ENCODE measurements around the gene ISCA2. TPM values are rescaled to one million over a fixed set of nuclear protein-coding genes. Genes with fewer than 3 reads are reported as not detected.

ISCA2 gene
- polyA plus RNA-seq, 3 donors from 2014 or later, result 46.2 to 58.1 (median 55.0) TPM

- Mint-ChIP-seq H3K36me3 (peaks cover 0 to 9% (median 5%) of the 10 kb centered on the region in 3 donors), H3K9me3 (no peaks in the 10 kb centered on the region), H3K27ac (no peak overlapping the region), H3K27me3 (ENCODE audit: low read depth in 3 of 3) (peaks cover 0 to 3% (median 2%) of the 10 kb centered on the region in 3 donors), H3K4me1 (no peaks in the 10 kb centered on the region), H3K4me3 (no peak overlapping the region)
- no peak for DNase-seq
These were observed 12.9 kb downstream of the ISCA2 start for GRCh38 chr14:74506411-74506851.

GRCh38 chr14:74507085-74507484, 13.5 kb downstream of the ISCA2 start:
- H3K4me3 Mint-ChIP-seq, result no peak overlapping the region
- H3K36me3 Mint-ChIP-seq, result peaks cover 0 to 8% (median 5%) of the 10 kb centered on the region in 3 donors
- H3K4me1 Mint-ChIP-seq, result no peaks in the 10 kb centered on the region
- H3K27ac Mint-ChIP-seq, result no peak overlapping the region
- no peak for DNase-seq
- no peaks in the 10 kb centered on the region for H3K9me3 Mint-ChIP-seq
- H3K27me3 Mint-ChIP-seq (ENCODE audit: low read depth in 3 of 3), result peaks cover 0 to 3% (median 2%) of the 10 kb centered on the region in 3 donors

DNA sequence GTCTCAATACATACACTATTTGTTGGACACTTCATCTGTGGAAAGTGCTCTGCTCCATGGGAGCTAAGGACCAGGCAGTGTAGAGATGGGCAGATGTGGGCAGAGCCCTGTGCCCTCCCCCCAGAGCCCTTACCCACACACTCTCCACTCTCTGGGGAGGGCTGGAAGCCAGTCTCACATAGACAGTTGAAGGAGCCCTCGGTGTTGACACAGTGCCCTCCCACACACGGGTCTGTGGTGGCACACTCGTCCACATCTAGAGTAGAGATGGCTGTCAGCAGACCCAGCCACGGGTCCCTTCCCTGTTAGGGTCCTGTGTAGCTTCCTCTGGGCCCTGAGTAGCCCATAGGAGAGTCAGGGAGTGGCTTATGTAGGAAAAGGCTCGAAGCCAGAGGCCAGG, 14.3 kb downstream of the ISCA2 start:
- Mint-ChIP-seq H3K4me3 (no peak overlapping the region), H3K27ac (peak overlapping the region in 1 of 6 donors; percentile 47), H3K27me3 (ENCODE audit: low read depth in 3 of 3) (peaks cover 0 to 5% (median 3%) of the 10 kb centered on the region in 3 donors), H3K9me3 (no peaks in the 10 kb centered on the region), H3K36me3 (peaks cover 0 to 5% (median 4%) of the 10 kb centered on the region in 3 donors), H3K4me1 (no peaks in the 10 kb centered on the region)
- no peak for DNase-seq

DNA sequence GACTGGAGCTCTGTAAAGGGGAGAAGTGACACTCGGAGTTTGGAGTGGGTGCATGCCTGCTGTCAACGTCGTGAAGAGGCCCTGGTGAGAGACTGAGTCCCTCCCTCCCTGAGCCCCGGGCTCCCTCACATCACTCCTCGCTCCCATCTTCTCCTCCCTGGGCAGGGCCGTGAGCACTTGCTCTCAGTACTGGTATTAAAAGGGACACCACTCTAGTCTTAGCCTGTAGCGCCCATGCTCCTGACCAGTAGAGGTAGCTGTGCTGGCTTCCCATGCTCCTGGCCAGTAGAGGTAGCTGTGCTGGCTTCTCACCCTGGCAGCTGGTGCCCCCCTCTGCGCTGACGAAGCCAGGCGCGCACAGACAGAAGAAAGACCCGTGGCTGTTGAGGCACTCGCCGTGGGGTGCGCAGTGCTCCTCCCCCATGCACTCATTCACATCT, 14.7 kb downstream of the ISCA2 start:
- Mint-ChIP-seq H3K27ac (no peak overlapping the region), H3K9me3 (no peaks in the 10 kb centered on the region), H3K27me3 (ENCODE audit: low read depth in 3 of 3) (peaks cover 0 to 6% (median 3%) of the 10 kb centered on the region in 3 donors), H3K4me3 (no peak overlapping the region), H3K36me3 (peaks cover 0 to 5% (median 4%) of the 10 kb centered on the region in 3 donors), H3K4me1 (no peaks in the 10 kb centered on the region)
- no peak for DNase-seq

DNA sequence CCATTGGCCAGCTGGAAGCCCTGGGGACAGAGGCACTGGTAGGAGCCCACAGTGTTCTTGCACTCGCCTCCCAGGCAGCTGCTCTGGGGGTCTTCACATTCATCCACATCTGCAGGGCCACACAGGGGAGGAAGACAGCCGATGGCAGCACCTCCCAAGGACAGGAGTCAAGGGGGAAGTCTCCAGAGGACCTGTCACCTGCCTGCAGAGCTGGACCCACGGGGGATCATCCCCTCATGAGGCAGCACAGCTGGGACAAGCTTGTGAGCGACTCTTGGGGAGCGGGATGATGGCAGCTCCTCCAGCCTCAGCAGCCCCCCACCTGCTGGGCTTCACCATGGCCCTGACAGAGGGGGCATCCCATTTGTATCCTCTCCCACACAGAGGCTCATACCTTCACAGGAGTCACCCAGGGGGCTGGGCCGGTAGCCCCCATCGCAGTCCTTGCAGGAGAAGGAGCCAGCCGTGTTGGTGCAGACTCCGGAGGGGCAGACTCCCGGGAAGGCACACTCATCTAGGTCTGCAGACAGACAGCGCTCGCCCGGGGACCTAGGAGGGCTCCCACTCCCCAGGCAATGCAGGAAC, 15.4 kb downstream of the ISCA2 start:
- H3K27ac Mint-ChIP-seq, result no peak overlapping the region
- peaks cover 0 to 2% of the 10 kb centered on the region in 2 donors for H3K4me1 Mint-ChIP-seq
- peaks cover 0 to 7% (median 3%) of the 10 kb centered on the region in 3 donors for H3K27me3 Mint-ChIP-seq (ENCODE audit: low read depth in 3 of 3)
- no peak for DNase-seq
- H3K36me3 Mint-ChIP-seq, result peaks cover 0 to 5% (median 4%) of the 10 kb centered on the region in 3 donors
- H3K4me3 Mint-ChIP-seq, result no peak overlapping the region
- no peaks in the 10 kb centered on the region for H3K9me3 Mint-ChIP-seq

DNA sequence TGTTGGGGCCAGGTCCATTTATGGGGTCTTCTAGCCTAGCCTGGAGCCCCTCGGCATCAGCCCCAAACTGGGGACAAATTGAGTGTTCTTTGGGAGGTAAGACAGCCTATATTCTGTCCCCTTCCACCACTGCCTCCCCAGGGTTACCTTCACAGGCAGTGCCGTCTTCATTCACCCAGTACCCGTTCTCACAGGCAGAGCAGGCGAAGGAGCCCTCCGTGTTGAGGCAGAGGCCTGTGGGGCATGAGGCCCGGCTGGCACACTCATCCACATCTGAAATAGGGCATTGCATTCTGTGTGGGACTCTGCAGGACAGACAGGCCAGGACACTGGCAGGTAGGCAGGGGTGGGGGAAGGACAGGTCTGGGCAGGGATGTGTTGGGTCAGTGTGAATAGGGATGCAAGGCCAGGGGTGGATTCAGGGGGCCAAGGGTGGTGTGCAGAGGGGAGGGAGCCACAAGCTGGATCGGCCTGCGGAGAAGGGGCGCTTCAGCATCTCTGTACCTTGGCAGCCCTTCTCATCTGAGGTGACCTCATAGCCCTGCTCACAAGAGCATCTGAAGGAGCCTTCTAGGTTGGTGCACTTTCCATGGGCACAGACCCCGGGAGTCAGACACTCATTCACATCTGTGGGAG, 16.1 kb downstream of the ISCA2 start:
- peaks cover 0 to 7% (median 3%) of the 10 kb centered on the region in 3 donors for H3K27me3 Mint-ChIP-seq (ENCODE audit: low read depth in 3 of 3)
- no peaks in the 10 kb centered on the region for H3K9me3 Mint-ChIP-seq
- DNase-seq, result no peak
- H3K36me3 Mint-ChIP-seq, result peaks cover 0 to 5% (median 4%) of the 10 kb centered on the region in 3 donors
- peaks cover 4 to 10% of the 10 kb centered on the region in 2 donors for H3K4me1 Mint-ChIP-seq
- H3K4me3 Mint-ChIP-seq, result no peak overlapping the region
- no peak overlapping the region for H3K27ac Mint-ChIP-seq

DNA sequence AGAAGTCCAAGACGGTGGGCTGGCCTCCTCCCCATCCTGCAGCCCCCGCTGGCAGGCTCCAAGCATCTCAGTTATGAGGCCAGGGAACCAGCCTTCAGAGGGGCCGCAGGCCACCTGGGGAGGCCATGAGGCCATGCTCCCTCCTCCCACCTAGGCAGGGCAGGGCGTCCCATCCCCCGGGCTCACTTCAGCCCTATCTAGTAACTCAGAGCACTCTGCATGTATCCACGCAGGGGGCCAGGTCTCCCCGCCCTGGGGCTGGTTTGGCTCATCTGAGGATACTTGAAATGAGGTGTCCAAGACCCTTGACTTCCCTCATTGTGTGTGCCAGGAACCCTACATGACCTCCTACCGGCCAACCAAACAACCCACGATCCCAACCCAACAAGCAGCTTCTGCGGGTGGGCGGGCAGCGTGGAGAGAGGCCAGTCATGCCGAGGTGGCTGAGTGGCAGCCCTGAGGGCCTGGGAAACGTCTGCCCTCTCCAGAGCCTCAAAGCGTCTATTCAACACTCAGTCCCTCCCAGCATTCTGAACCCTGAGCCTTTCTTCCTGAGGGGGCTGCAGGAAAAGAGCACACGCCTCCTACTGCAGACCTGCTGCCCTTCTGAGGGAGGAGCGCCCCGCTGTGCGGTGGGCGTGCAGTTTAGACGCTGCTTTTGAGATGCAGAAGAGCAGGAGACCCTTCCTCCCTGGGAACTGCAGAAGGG, 16.8 kb downstream of the ISCA2 start:
- Mint-ChIP-seq H3K4me1 (peaks cover 6 to 12% of the 10 kb centered on the region in 2 donors), H3K4me3 (no peak overlapping the region), H3K9me3 (no peaks in the 10 kb centered on the region), H3K27ac (no peak overlapping the region), H3K27me3 (ENCODE audit: low read depth in 3 of 3) (peaks cover 0 to 7% (median 6%) of the 10 kb centered on the region in 3 donors), H3K36me3 (peaks cover 0 to 5% (median 4%) of the 10 kb centered on the region in 3 donors)
- no peak for DNase-seq

- Mint-ChIP-seq H3K27me3 (ENCODE audit: low read depth in 3 of 3) (peaks cover 0 to 7% (median 6%) of the 10 kb centered on the region in 3 donors), H3K36me3 (peaks cover 0 to 5% (median 4%) of the 10 kb centered on the region in 3 donors), H3K4me1 (peaks cover 6 to 12% of the 10 kb centered on the region in 2 donors), H3K27ac (no peak overlapping the region), H3K4me3 (no peak overlapping the region), H3K9me3 (no peaks in the 10 kb centered on the region)
- no peak for DNase-seq
These were observed 17.4 kb downstream of the ISCA2 start for GRCh38 chr14:74510959-74511409.

DNA sequence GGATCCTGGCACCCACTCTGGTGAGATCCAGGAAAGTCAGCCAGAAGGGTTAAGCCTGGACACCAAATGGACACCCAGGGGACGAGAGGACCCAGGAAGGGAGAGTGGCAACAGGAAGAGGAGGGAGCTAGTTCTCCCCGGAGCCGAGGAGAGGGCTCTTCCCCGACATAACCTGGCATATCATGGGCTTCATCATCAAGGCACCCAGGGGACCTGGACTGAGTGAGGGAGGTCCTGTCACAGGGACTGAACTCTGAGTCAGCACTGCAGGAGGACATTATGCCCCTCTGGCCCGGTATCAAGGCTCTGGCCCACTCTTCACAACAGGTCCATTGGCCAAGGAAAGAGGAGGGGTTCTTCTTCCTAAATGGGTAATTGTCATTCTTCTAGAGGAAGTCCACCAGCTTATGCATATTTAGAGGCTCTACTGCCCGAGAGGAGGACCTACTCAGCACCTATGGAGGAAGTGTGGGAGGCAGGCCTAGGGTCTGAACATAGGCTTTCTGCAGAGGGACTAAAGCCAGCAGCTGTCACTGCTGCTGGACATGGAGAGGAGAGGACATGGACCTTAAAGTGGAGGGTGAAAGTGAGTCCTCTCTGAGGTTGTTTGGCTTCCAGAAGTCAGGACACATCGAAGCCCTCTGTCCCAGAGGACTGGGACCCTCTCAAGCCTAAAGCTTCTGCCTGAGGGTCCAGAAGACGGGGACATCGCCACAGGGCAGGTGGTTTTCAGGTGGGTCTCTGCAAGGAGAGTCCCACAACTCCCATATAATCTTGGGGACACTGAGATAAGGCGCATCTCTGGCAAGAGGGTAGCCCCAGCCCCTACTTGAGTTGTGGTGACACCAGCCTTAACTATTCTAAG, 18.6 kb downstream of the ISCA2 start:
- DNase-seq, result no peak
- H3K27me3 Mint-ChIP-seq (ENCODE audit: low read depth in 3 of 3), result peaks cover 0 to 7% (median 6%) of the 10 kb centered on the region in 3 donors
- peaks cover 0 to 5% (median 4%) of the 10 kb centered on the region in 3 donors for H3K36me3 Mint-ChIP-seq
- no peaks in the 10 kb centered on the region for H3K9me3 Mint-ChIP-seq
- peaks cover 6 to 12% of the 10 kb centered on the region in 2 donors for H3K4me1 Mint-ChIP-seq
- H3K4me3 Mint-ChIP-seq, result no peak overlapping the region
- H3K27ac Mint-ChIP-seq, result no peak overlapping the region

- peaks cover 6 to 12% of the 10 kb centered on the region in 2 donors for H3K4me1 Mint-ChIP-seq
- H3K27ac Mint-ChIP-seq, result peak overlapping the region in 1 of 6 donors; percentile 37
- H3K36me3 Mint-ChIP-seq, result peaks cover 0 to 10% (median 0%) of the 10 kb centered on the region in 3 donors
- no peak for DNase-seq
- H3K9me3 Mint-ChIP-seq, result no peaks in the 10 kb centered on the region
- peaks cover 0 to 7% (median 5%) of the 10 kb centered on the region in 3 donors for H3K27me3 Mint-ChIP-seq (ENCODE audit: low read depth in 3 of 3)
- peak overlapping the region in 1 of 5 donors; percentile 48 for H3K4me3 Mint-ChIP-seq
These were observed 20.9 kb downstream of the ISCA2 start for GRCh38 chr14:74514471-74514941.

DNA sequence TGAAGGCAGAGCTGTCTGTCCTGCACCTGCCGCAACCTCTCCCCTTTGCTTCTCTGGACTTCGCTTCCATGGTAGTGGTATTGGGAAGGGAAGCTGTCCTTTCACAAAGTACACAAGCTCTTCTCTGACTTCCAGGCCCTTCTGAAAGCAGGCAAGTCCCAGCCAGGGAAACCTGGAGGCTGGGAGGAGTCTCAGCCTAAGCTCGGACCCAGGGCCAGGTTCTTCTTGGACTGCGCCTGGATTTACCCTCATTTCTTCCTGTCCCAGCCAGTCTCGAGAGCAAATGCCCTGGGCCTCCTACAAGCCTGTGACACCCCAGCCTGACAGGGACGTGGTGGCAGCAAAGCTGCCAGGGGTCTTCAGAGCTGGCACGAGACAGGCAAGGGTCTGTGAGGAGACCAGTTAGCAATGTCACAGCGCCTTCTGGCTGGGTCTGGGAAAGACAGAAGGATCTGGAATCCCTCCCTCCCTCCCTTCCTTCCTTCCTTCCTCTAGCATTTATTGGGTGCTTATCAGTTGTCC, 22.4 kb downstream of the ISCA2 start:
- peaks cover 6 to 12% of the 10 kb centered on the region in 2 donors for H3K4me1 Mint-ChIP-seq
- peaks cover 0 to 10% (median 0%) of the 10 kb centered on the region in 3 donors for H3K36me3 Mint-ChIP-seq
- H3K4me3 Mint-ChIP-seq, result no peak overlapping the region
- no peaks in the 10 kb centered on the region for H3K9me3 Mint-ChIP-seq
- DNase-seq, result no peak
- peaks cover 0 to 7% (median 7%) of the 10 kb centered on the region in 3 donors for H3K27me3 Mint-ChIP-seq (ENCODE audit: low read depth in 3 of 3)
- no peak overlapping the region for H3K27ac Mint-ChIP-seq

DNA sequence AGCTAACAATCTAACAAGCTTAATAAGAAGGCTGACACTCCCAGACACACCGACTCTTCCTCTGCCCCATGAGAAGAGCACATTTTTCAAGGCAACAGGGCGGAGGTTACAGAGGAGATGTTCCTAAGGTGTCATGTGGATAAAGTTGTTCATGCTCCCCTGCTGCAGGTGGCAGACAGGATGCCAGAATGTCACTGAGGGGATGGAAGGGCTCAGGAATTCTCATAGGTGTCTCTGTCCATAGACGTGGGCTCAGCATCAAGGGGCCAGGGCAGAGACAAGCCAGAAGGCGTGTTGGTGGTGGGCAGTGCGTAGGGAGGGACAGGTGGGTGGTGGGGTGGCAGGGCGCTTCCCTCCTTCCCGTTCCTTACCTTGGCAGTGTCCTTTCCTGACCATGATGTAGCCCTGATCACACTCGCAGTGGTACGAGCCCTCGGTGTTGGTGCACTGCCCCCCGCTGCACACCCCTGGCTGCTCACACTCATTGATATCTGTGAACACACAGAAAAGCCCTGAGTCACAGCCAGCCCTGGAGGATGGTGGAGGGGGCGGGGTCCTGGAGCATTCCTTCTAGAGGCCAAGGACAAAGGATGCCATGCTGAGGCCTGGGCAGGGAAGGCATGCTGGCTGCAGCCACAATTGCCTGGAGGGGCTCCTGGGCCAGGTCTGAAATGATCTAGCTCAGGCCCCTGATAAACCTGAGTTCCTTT, 23.0 kb downstream of the ISCA2 start:
- Mint-ChIP-seq H3K9me3 (no peaks in the 10 kb centered on the region), H3K4me1 (peaks cover 6 to 12% of the 10 kb centered on the region in 2 donors), H3K27me3 (ENCODE audit: low read depth in 3 of 3) (peaks cover 0 to 8% (median 7%) of the 10 kb centered on the region in 3 donors), H3K36me3 (peaks cover 0 to 10% (median 0%) of the 10 kb centered on the region in 3 donors), H3K27ac (no peak overlapping the region), H3K4me3 (no peak overlapping the region)
- DNase-seq, result no peak

Measured in immature natural killer cell (primary cell).